Brain microvascular endothelial cell (primary cell): ENCODE measurements around the gene NUP210L.
A peak's percentile ranks its signal among the peaks of the same experiment; 100 is the strongest.

Experiments
- DNase-seq: peaks from one replicate; pipeline ENCODE4 v3.0.0-alpha.2; 2020
- H3K27ac ChIP-seq: fragments of 250-450 bp; sonication (Bioruptor Pico); 2 replicates; pipeline ENCODE4 v1.5.1; 2020; ENCODE audit warnings: mild to moderate bottlenecking, moderate library complexity
- H3K27me3 ChIP-seq: fragments of 250-450 bp; sonication (Bioruptor Pico); replicated peaks from 2 replicates; pipeline ENCODE4 v1.5.1; 2020; ENCODE audit warnings: mild to moderate bottlenecking
- H3K36me3 ChIP-seq: fragments of 250-450 bp; sonication (Bioruptor Pico); replicated peaks from 2 replicates; pipeline ENCODE4 v1.5.1; 2020; ENCODE audit warnings: mild to moderate bottlenecking
- H3K4me3 ChIP-seq: 2 replicates; pipeline ENCODE4 v1.5.1; 2011; ENCODE audit warnings: low read depth, mild to moderate bottlenecking, control low read depth, low read length, moderate library complexity
- CTCF ChIP-seq: IDR thresholded peaks from 2 replicates; pipeline ENCODE4 v1.5.1; 2011; ENCODE audit warnings: low read depth, mild to moderate bottlenecking, moderate library complexity, low read length, control low read depth, inconsistent platforms; ENCODE audit errors: missing control alignments
- in situ Hi-C: cut with HindIII; loops from 2 replicates; pipeline ENCODE4 v1.10.0; 2017; ENCODE audit warnings: low sequenced_read_pairs, low pct_ligation_motif_present

NUP210L gene

DNA sequence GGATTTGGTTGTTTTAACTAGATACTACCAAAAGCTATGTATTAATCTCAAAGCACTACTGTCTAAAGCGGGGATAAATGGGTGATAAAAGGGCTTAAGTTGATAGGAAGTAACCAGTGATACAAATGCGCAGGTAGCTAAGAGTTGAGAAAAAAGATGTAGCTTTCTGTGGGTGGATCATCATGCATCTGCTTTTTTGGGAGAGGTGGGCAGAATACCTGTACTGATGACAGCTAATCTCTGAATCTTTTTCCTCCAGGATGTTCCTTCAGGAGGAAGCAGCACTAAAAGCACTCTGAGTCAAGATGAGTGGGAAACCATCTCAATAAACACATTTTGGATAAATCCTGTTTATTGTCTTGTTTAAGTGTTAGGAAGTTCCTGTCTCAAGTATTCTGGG, 163.1 kb downstream of the NUP210L start:
- no peaks in the 10 kb centered on the region for H3K27me3 ChIP-seq
- in situ Hi-C loops: no loop called here
- H3K36me3 ChIP-seq: peaks cover 28% of the 10 kb centered on the region
- no peak for TF ChIP-seq CTCF
- peak overlapping the region; percentile 97 for H3K4me3 ChIP-seq
- DNase-seq: no peak
- no peak overlapping the region for H3K27ac ChIP-seq

DNA sequence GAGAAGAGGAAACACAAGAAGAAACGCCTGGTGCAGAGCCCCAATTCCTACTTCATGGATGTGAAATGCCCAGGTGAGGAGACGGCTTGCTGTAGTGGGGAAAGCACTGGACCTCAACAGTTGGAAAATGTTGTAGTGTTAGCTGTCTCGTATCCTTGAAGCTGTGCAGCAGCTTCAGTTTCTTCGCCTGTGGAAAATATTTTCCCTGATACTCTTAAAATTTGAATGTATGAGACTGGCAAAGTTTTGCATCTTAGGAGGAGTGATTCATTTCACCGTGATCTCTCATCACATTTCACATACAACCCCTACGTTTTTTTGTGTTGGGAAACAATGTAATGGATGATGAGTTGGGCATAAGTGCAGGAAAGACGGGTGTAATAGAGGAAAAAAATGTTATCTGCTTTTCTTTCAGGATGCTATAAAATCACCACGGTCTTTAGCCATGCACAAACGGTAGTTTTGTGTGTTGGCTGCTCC, 163.7 kb downstream of the NUP210L start:
- in situ Hi-C loops: no loop called here
- no peaks in the 10 kb centered on the region for H3K27me3 ChIP-seq

DNA sequence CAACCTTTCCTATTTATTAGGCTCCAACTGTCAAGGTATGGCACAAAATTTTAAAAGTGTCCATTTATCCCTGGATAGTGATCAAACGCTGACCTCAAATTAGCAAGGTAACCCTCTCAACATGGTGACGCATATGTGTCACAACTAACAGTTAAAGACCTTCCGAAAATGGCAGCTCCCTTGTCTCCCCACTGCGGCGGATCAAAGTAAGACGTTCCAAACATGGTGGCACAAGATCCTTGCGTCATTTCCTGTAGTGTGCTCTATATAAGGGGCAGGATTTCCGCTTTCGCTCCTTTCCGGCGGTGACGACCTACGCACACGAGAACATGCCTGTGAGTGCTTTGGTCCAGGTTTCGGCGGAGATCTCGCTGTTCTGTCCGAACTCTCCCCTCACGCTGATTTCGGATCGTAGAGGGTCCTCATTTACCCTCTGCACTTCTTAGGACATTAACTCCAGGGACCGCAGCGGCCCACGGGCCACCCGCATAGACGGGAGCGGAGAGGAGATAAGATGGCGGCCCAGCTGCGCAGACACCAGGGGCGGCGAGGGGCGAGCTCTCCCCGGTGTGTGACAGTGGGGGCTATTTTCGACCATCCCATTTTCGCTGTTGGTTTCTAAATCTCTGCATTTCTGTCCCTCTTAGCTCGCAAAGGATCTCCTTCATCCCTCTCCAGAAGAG, 164.3 kb downstream of the NUP210L start, which contains the start of gene RPS27:
RPS27 (plus strand) TSS at position 295 of the 683 bp plus-strand sequence; CDS start at position 330, 35 bp downstream.
- in situ Hi-C loops: no loop called here
- no peak for TF ChIP-seq CTCF
- Histone ChIP-seq H3K27ac (peak within 1 kb of the TSS; percentile 92), H3K4me3 (peak within 1 kb of the TSS; percentile 97), H3K36me3 (peaks cover 28% of the 10 kb centered on the region), H3K27me3 (no peaks in the 10 kb centered on the region)
- peak; percentile 97 for DNase-seq

More for the DNA sequence above, 163.7 kb downstream of the NUP210L start:
- no peak for TF ChIP-seq CTCF
- Histone ChIP-seq H3K36me3 (peaks cover 28% of the 10 kb centered on the region), H3K27ac (peak overlapping the region; percentile 92), H3K4me3 (peak overlapping the region; percentile 97)
- no peak for DNase-seq

- H3K36me3 ChIP-seq: peaks cover 22% of the 10 kb centered on the region
- in situ Hi-C loops: no loop called here
- no peak for TF ChIP-seq CTCF
- H3K27me3 ChIP-seq: no peaks in the 10 kb centered on the region
- H3K4me3 ChIP-seq: no peak overlapping the region
- no peak overlapping the region for H3K27ac ChIP-seq
- DNase-seq: no peak
Observed at GRCh38 chr1:153987621-153988020, 167.3 kb downstream of the NUP210L start.

DNA sequence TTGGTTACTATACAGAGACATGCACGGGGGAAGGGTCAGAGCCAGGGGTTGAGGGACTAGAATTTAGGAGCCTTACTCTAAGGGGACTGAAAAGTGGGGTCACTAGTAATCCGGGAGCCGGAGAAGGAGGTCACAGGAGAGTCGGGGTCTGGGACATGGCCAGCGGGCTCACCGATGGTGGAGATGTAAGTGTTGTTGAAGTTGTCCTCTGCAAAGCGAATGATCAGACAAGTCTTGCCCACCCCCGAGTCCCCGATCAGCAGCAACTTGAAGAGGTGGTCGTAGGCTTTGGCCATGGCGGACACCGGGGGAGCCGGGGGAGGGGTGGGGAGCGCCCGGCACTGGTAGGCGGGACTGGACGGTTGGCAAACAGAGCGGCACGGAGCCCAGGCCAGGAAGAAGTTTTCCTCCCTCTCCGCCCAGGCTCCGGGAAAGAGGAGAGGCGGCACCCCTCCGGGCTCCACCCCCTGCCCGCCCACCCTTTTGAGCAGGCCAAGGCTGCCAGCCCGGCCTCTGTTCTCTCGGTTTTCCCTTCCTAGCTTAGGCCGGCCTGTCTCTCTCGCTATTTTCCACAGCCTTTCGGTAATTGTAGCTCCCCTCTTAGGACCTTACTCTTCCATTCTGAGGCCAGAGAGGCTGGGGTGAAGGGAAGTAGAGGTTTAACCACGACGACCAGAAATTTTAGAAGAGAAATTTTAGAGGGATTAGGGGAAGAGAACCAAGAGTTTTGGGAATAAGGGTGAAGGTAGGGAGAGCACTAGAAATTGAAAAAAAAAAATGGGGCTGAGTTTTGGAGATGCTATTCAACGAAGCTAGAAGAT, 168.7 kb downstream of the NUP210L start, which contains the start of gene RAB13:
RAB13 (minus strand) TSS at position 399 of the 821 bp plus-strand sequence; CDS start at position 296, 103 bp downstream.
- no peaks in the 10 kb centered on the region for H3K27me3 ChIP-seq
- no peak for TF ChIP-seq CTCF
- H3K27ac ChIP-seq: peak within 1 kb of the TSS; percentile 56
- in situ Hi-C loops: no loop called here
- peak within 1 kb of the TSS; percentile 71 for H3K4me3 ChIP-seq
- peaks cover 21% of the 10 kb centered on the region for H3K36me3 ChIP-seq
- DNase-seq: peak; percentile 67
